ENCODE data around the gene SLC9A9. TPM values are rescaled to one million over a fixed set of nuclear protein-coding genes. Genes with fewer than 3 reads are reported as not detected.
A peak's percentile ranks its signal among the peaks of the same experiment; 100 is the strongest.

SLC9A9 gene
- total RNA-seq, 4 donors from 2014 or later = 10.1 to 27.2 (median 16.7) TPM

DNA sequence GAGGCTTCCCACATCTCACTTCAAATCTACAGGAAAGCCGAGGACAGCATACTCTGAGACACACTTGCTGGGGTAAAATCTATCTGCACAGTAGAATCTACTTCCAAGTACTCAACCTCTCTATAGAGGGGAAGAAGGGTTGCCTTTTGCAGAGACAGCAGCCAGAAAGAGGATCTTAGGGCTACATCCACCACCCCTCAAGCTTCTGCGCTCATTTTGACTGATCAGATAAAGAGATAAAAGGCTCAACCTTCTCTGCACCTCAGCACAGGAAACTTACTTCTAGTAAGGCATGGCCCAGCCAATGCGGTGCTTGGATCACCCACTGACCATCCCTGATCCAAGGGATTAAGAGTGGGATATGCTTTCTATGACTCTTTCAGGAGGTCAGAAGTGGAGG lies 6.9 kb upstream of the SLC9A9 start:
- TF ChIP-seq POLR2AphosphoS5 (IDR thresholded peaks at IDR 0.05) = no peak
- TF ChIP-seq EP300 (IDR thresholded peaks at IDR 0.05) = no peak
- TF ChIP-seq POLR2A (IDR thresholded peaks at IDR 0.05) = no peak
- TF ChIP-seq CTCF (IDR thresholded peaks at IDR 0.05) = no peak
- 93 to 100% methylated on average over 2 to 3 of the region's 3 CpGs for WGBS, 2 donors (ENCODE audit: low coverage in 1 of 2)
- H3K9me3 ChIP-seq = no peaks in the 10 kb centered on the region
- H3K4me1 ChIP-seq = peaks cover 0 to 8% (median 0%) of the 10 kb centered on the region in 3 donors
- no peak overlapping the region for H3K27ac ChIP-seq
- no peaks in the 10 kb centered on the region for H3K27me3 ChIP-seq
- ATAC-seq = no peak
- no peak overlapping the region for H3K4me3 ChIP-seq
- H3K36me3 ChIP-seq = no peaks in the 10 kb centered on the region

GRCh38 chr3:143851331-143852017 lies 3.2 kb upstream of the SLC9A9 start:
- no peak for TF ChIP-seq POLR2AphosphoS5 (IDR thresholded peaks at IDR 0.05)
- no peak for TF ChIP-seq EP300 (IDR thresholded peaks at IDR 0.05)
- no peak for TF ChIP-seq CTCF (IDR thresholded peaks at IDR 0.05)
- H3K4me1 ChIP-seq = peaks cover 3 to 38% (median 4%) of the 10 kb centered on the region in 3 donors
- H3K9me3 ChIP-seq = no peaks in the 10 kb centered on the region
- H3K27me3 ChIP-seq = no peaks in the 10 kb centered on the region
- no peak overlapping the region for H3K4me3 ChIP-seq
- no peak overlapping the region for H3K27ac ChIP-seq
- no peak for ATAC-seq
- WGBS, 2 donors (ENCODE audit: low coverage in 1 of 2) = 87 to 93% methylated on average over 3 of the region's 5 CpGs
- no peaks in the 10 kb centered on the region for H3K36me3 ChIP-seq

- Histone ChIP-seq H3K27ac (no peak overlapping the region), H3K4me1 (peaks cover 3 to 44% (median 4%) of the 10 kb centered on the region in 3 donors), H3K36me3 (no peaks in the 10 kb centered on the region), H3K27me3 (no peaks in the 10 kb centered on the region), H3K4me3 (no peak overlapping the region), H3K9me3 (no peaks in the 10 kb centered on the region)
- ATAC-seq = no peak
- TF ChIP-seq CTCF (IDR thresholded peaks at IDR 0.05) = no peak
- no peak for TF ChIP-seq POLR2A (IDR thresholded peaks at IDR 0.05)
- no peak for TF ChIP-seq POLR2AphosphoS5 (IDR thresholded peaks at IDR 0.05)
- no peak for TF ChIP-seq EP300 (IDR thresholded peaks at IDR 0.05)
These were observed 2.6 kb upstream of the SLC9A9 start for GRCh38 chr3:143850877-143851276.

DNA sequence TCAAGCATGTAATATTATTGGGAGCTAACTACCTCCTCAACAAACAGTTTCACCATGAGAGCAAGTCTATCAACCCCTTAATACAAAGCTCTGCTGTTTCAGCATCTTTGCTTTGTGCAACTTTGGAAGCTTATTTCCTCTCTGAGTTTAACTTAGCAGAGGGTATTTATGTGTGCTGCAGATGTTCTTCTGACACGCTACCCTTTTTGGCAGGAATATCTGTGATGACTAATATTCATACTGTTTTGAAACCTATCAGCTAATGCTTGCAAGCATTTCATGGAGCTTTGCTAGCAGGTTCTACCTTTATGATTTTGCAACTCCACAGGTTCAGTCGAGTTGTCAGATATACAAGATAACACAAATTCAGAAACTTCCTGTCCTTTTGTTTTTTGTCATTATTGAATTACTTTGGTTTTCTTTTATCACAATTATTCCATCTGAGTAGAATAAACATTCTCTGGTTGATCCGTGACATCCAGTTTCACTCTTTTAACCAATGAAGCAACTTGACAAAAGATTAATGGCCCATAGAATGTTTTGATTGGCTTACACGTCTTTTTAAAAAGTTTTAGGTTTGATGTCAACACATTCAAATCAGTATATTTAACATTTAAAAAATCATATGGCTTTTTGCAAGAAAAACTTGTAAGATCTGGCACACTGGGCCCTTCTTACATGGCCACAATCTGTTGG lies 1.7 kb upstream of the SLC9A9 start:
- no peaks in the 10 kb centered on the region for H3K27me3 ChIP-seq
- peaks cover 3 to 52% (median 4%) of the 10 kb centered on the region in 3 donors for H3K4me1 ChIP-seq
- H3K36me3 ChIP-seq = no peaks in the 10 kb centered on the region
- H3K9me3 ChIP-seq = no peaks in the 10 kb centered on the region
- peak; percentile 54 for ATAC-seq
- no peak overlapping the region for H3K4me3 ChIP-seq
- H3K27ac ChIP-seq = peak overlapping the region in 1 of 4 donors; percentile 8
- WGBS, 2 donors (ENCODE audit: low coverage in 1 of 2) = 9 to 27% methylated on average over 4 of the region's 4 CpGs
- TF ChIP-seq CTCF (IDR thresholded peaks at IDR 0.05) (no peak), EP300 (IDR thresholded peaks at IDR 0.05) (no peak), POLR2A (IDR thresholded peaks at IDR 0.05) (no peak), POLR2AphosphoS5 (IDR thresholded peaks at IDR 0.05) (peak; percentile 41)

GRCh38 chr3:143848704-143849103 lies 436 bp upstream of the SLC9A9 start:
- 44 to 59% methylated on average over 2 of the region's 2 CpGs for WGBS, 2 donors (ENCODE audit: low coverage in 1 of 2)
- Histone ChIP-seq H3K27me3 (no peaks in the 10 kb centered on the region), H3K4me3 (peak overlapping the region; percentile 64 to 100), H3K27ac (peak overlapping the region in 2 of 4 donors; percentile 55 to 66), H3K4me1 (peaks cover 3 to 60% (median 4%) of the 10 kb centered on the region in 3 donors), H3K9me3 (no peaks in the 10 kb centered on the region), H3K36me3 (no peaks in the 10 kb centered on the region)
- no peak for TF ChIP-seq POLR2AphosphoS5 (IDR thresholded peaks at IDR 0.05)
- no peak for TF ChIP-seq CTCF (IDR thresholded peaks at IDR 0.05)
- no peak for TF ChIP-seq POLR2A (IDR thresholded peaks at IDR 0.05)
- no peak for TF ChIP-seq EP300 (IDR thresholded peaks at IDR 0.05)
- ATAC-seq = no peak

Data from gastroesophageal sphincter (tissue), 4 donors.